Fibroblast of skin of back (primary cell): ENCODE data around the gene TEX14.
A peak's percentile ranks its signal among the peaks of the same experiment; 100 is the strongest.
"Not testable (repeated sequence)": the region's sequence is repeated elsewhere in the genome, so short reads cannot be mapped to it uniquely, and the experiment has no call there.

ENCODE experiments used
- DNase-seq: peaks from one replicate; pipeline ENCODE4 v3.0.0-alpha.2; 2013

The TEX14 gene

GRCh38 chr17:58605470-58605869 is 86.4 kb downstream of the TEX14 start:
- DNase-seq, result no peak

GRCh38 chr17:58601976-58602375 is 89.9 kb downstream of the TEX14 start:
- DNase-seq, result no peak

GRCh38 chr17:58597371-58597770 is 94.5 kb downstream of the TEX14 start:
- DNase-seq, result no peak

DNA sequence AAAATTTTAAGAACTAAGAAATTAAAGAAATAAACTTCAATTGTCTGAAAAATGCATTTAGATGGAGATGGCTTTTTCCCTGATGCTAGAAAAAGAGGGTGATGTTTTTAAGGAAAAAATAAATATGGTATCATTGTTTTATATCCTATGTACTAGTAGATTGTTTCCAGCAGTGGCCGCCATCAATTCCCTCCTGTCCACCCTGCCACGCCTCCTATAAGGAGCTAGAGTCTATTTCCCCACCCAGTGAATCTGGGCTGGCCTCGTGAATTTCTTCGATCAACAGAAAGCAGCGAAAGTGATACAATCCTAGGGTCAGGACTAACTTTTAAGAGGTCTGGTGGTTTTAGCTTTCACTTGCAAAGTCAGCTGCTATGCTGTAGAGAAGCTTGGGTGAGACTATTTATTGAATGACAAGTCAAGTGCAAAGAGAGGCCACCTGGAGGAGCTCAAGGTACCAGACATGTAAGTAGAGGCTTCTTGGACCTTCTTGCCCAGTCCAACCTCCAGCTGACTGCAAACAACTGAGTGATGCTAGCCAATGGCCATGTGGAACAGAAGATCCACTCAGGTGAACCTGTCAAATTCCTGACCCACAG is 96.6 kb downstream of the TEX14 start:
- no peak for DNase-seq

- DNase-seq, result no peak
Observed at GRCh38 chr17:58593123-58593522, 98.7 kb downstream of the TEX14 start.

DNA sequence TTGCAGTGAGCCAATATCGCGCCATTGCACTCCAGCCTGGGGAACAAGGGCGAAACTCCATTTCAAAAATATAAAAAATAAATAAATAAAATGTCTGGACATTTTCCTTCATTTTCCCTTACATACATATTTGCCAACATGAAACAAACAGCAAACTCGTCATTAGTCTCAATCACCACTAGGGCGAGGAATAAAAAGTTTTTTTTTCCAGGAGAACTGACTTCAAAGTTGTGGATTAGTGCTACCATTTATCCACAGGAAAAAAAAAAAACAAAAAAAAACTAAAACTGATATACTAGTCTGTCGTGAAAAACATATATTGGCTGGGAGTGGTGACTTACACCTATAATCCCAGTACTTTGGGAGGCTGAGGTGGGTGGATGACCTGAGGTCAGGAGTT is 100.4 kb downstream of the TEX14 start:
- DNase-seq, result no peak

DNA sequence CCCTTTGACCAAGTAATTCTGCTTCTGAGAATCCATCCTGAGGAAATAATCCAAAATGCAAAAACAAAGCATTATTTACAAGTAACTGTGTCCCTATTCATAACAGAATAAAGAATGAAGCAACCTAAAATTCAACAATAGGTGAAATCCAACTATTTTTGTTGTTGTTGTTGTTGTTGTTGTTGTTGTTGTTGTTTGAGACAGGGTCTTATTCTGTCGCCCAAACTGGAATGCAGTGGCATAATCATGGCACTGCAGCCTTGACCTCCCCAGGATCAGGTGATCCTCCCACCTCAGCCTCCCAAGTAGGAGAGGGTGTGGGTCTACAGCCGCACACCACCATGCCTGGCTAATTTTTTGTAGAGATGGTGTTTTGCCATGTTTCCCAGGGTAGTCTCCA is 101.5 kb downstream of the TEX14 start:
- no peak for DNase-seq

GRCh38 chr17:58587713-58588117 is 104.1 kb downstream of the TEX14 start:
- DNase-seq, result peak; percentile 32

DNA sequence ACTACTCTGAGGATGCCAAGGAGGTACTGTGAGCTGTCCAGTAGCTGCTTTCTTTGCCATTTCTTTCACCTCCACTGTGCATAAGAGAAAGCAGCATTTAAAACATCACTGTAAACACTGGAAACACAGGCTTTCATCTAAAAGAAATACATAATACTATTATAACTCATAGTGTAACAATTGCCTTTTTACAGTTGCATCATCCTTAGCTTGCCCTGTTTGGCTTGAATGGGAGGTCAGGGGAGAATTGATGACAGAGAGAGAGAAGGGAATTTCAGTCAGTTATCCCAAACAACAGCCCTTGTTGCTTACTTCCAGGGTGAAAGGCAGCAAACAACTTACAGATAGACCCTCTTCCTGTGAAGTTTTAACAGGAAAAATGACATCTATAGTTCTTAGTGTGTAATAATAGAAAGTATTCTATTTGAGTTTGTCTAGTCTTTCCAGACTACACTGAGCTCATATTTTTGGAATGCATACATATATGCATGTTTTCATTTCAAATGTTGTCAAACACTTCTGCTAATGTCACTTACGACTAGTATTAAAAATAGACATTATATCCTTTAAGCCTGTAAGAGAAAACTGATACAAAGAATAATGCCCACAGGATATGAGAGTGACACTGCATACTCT is 105.7 kb downstream of the TEX14 start:
- DNase-seq, result no peak

DNA sequence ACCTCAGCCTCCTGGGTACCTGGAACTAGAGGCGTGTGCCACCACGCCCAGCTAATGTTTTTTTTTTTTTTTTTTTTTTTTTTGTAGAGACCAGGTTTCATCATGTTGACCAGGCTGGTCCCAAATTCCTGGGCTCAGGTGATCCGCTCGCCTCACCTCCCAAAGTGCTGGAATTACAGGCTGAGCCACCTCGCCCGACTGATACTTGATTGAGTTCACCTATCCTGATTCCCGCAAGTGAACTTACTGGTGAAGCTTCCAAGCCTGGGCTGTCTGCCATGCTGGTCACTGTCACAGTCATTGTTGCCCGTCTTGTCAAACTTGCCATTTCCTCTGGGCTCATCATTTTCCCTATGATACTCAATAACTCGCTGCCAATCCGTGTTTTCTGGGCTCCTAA is 106.3 kb downstream of the TEX14 start:
- DNase-seq, result no peak

GRCh38 chr17:58583486-58583885 is 108.4 kb downstream of the TEX14 start:
- DNase-seq, result no peak

GRCh38 chr17:58582718-58583117 is 109.1 kb downstream of the TEX14 start:
- DNase-seq, result not testable (repeated sequence)

GRCh38 chr17:58580671-58581070 is 111.2 kb downstream of the TEX14 start:
- no peak for DNase-seq

GRCh38 chr17:58577696-58578095 is 114.1 kb downstream of the TEX14 start:
- peak; percentile 29 for DNase-seq

GRCh38 chr17:58576679-58577367 is 115.0 kb downstream of the TEX14 start:
- no peak for DNase-seq

- DNase-seq, result peak; percentile 56
Observed at GRCh38 chr17:58575511-58575910, 116.3 kb downstream of the TEX14 start.

DNA sequence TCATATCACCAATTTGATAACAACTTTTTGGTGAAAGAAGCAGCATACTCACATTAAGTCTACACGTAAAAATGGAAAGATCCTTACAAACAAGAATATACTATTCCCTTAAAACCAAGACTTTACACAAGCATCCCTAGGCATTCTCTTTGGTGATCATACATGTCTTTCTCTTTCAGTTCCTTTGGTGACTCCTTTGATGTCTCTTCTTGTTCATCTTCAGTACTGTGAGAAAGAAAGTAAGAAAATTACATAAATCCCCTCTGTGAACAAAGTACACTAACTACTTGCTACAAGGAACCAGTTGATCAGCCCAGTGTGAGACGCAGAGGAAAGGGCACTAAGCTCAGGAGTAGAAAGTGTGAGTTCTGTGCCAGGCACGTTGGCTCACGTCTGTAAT is 117.8 kb downstream of the TEX14 start:
- DNase-seq, result no peak

- DNase-seq, result no peak
Observed at GRCh38 chr17:58572846-58573245, 119.0 kb downstream of the TEX14 start.

- no peak for DNase-seq
Observed at GRCh38 chr17:58570758-58571157, 121.1 kb downstream of the TEX14 start.

- DNase-seq, result no peak
Observed at GRCh38 chr17:58569196-58569595, 122.6 kb downstream of the TEX14 start.

DNA sequence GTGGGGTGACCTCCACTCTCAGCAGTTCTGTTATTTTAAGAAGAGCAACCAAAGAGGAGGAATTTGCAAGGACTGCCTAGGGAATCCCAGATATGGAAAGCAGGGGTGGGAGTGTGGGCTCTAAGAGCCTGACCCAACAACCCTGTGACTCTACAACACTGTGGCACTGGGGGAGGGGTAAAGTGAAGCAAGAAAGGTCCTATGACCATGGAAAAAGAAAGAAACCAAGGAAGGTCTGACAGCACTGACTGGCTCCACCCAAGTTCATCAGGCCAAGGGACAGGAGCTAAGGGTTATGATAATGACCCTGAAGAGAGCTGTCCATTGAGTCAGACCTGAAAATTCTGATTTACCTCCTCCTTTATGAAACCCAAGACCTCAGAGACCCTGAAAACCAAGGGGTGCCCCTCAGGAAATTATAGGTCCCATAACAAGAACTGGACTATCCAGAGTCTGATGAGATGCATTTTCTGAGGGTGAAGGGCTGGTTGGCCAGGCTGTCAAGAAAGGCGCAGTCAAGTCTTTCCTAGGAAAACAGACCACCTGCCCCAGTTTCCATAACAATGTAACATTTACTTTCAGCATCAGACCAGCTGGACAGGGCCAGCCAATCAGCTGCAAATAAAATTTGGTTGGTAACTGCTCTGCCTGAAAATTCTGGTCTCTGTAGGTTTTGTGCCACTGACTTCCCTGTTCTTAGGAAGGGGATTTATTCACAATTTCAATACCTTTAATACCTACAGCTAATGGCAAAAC is 123.6 kb downstream of the TEX14 start:
- no peak for DNase-seq

DNA sequence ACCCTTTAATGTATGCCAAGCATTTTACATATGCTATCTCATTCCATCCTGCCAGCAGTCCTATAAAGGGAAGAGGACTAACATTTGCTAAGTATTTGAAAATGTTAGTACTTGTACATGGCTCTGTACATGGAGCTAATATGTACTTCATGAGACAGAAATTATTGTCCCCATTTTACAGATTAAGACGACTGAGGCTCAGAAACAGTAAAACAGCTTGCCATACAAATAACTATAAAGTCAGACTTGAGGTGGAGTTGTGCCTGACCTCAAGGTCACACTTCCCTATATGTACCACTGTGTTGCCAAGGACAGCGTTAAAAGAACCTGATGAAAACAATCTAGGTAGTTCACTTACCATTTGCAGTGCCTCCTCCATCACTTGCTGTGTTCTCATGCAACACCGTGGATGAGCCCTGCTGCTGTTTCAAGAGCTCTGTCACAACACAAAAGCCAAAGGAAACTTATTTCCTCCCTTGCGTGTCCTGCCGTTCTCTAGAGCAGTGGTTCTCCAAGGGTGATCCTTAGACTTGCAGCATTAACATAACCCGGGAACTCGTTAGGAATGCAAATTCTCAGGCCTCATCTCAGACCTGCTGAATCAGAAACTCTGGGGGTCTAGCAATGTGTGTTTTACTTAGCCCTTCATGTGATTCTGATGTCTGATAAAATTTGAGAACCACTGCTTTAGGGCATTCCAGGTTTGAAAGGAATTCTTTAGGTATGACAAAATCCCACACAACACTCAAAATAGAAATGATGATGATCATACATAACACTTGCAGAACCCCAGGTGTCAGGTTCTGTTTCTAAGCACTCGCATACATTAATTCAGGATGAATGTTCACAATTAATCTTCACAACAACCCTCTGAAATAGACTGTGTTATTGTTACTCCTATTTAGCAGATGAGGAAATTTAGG is 126.2 kb downstream of the TEX14 start:
- DNase-seq, result no peak
